ENCODE data around the gene LAMB4. TPM values are rescaled to one million over a fixed set of nuclear protein-coding genes. Genes with fewer than 3 reads are reported as not detected.

LAMB4 gene
- total RNA-seq, 1 donor from 2014 or later, result not detected

GRCh38 chr7:108015740-108016139 is 114.4 kb downstream of the LAMB4 start:
- Histone ChIP-seq H3K27me3 (ENCODE audit: low read depth) (no peaks in the 10 kb centered on the region), H3K4me3 (no peak overlapping the region), H3K4me1 (no peaks in the 10 kb centered on the region), H3K27ac (no peak overlapping the region), H3K36me3 (no peaks in the 10 kb centered on the region), H3K9me3 (no peaks in the 10 kb centered on the region)
- TF ChIP-seq CTCF (IDR thresholded peaks at IDR 0.05), result no peak
- intact Hi-C loops (cut with DNase I), result no loop called here
- no peak for ATAC-seq
- no peak for DNase-seq

GRCh38 chr7:108014747-108015682 is 115.1 kb downstream of the LAMB4 start:
- no peak overlapping the region for H3K27ac ChIP-seq
- H3K4me3 ChIP-seq, result no peak overlapping the region
- ATAC-seq (no peak), DNase-seq (no peak)
- no peaks in the 10 kb centered on the region for H3K36me3 ChIP-seq
- H3K27me3 ChIP-seq (ENCODE audit: low read depth), result no peaks in the 10 kb centered on the region
- no peaks in the 10 kb centered on the region for H3K9me3 ChIP-seq
- intact Hi-C loops (cut with DNase I), result no loop called here
- no peaks in the 10 kb centered on the region for H3K4me1 ChIP-seq
- no peak for TF ChIP-seq CTCF (IDR thresholded peaks at IDR 0.05)

GRCh38 chr7:108014215-108014614 is 115.9 kb downstream of the LAMB4 start:
- intact Hi-C loops (cut with DNase I), result no loop called here
- no peaks in the 10 kb centered on the region for H3K36me3 ChIP-seq
- ATAC-seq (no peak), DNase-seq (no peak)
- no peak overlapping the region for H3K4me3 ChIP-seq
- no peaks in the 10 kb centered on the region for H3K4me1 ChIP-seq
- H3K27ac ChIP-seq, result no peak overlapping the region
- H3K27me3 ChIP-seq (ENCODE audit: low read depth), result no peaks in the 10 kb centered on the region
- no peak for TF ChIP-seq CTCF (IDR thresholded peaks at IDR 0.05)
- H3K9me3 ChIP-seq, result no peaks in the 10 kb centered on the region

GRCh38 chr7:108012499-108013430 is 117.4 kb downstream of the LAMB4 start:
- intact Hi-C loops (cut with DNase I), result no loop called here
- no peak overlapping the region for H3K4me3 ChIP-seq
- no peaks in the 10 kb centered on the region for H3K9me3 ChIP-seq
- H3K4me1 ChIP-seq, result no peaks in the 10 kb centered on the region
- H3K27me3 ChIP-seq (ENCODE audit: low read depth), result no peaks in the 10 kb centered on the region
- DNase-seq (no peak), ATAC-seq (no peak)
- no peak for TF ChIP-seq CTCF (IDR thresholded peaks at IDR 0.05)
- no peaks in the 10 kb centered on the region for H3K36me3 ChIP-seq
- H3K27ac ChIP-seq, result no peak overlapping the region

- no peak for DNase-seq
- Histone ChIP-seq H3K27ac (no peak overlapping the region), H3K4me3 (no peak overlapping the region), H3K36me3 (no peaks in the 10 kb centered on the region), H3K4me1 (no peaks in the 10 kb centered on the region), H3K9me3 (no peaks in the 10 kb centered on the region), H3K27me3 (ENCODE audit: low read depth) (no peaks in the 10 kb centered on the region)
- intact Hi-C loops (cut with DNase I), result no loop called here
- no peak for TF ChIP-seq CTCF (IDR thresholded peaks at IDR 0.05)
- peak in 1 of 2 donors; percentile 39 for ATAC-seq
These were observed 119.8 kb downstream of the LAMB4 start for GRCh38 chr7:108010377-108010776.
